Suprapubic skin (tissue), 4 donors: Measurements from ENCODE around the gene PTGIR. TPM values are rescaled to one million over a fixed set of nuclear protein-coding genes. Genes with fewer than 3 reads are reported as not detected.

Experiments used
- DNase-seq, 2 donors: peaks; one replicate each; pipeline ENCODE4 v3.0.0-alpha.2; 2019; ENCODE audit warnings: low spot score in 2 of 2
- H3K27ac ChIP-seq: fragments of 200-600 bp; sonication (generic); one replicate; pipeline ENCODE4 v1.5.1; 2019
- H3K27me3 ChIP-seq: fragments of 200-600 bp; sonication (generic); one replicate; pipeline ENCODE4 v1.5.1; 2019
- H3K36me3 ChIP-seq: fragments of 200-600 bp; sonication (generic); one replicate; pipeline ENCODE4 v1.5.1; 2019
- H3K4me1 ChIP-seq: fragments of 200-600 bp; sonication (generic); one replicate; pipeline ENCODE4 v1.5.1; 2019
- H3K4me3 ChIP-seq: fragments of 200-600 bp; sonication (generic); one replicate; pipeline ENCODE4 v1.5.1; 2019; ENCODE audit warnings: mild to moderate bottlenecking
- H3K9me3 ChIP-seq: fragments of 200-600 bp; sonication (generic); one replicate; pipeline ENCODE4 v1.5.1; 2019
- CTCF ChIP-seq, 2 donors: fragments of 200-600 bp in 1 of 2; fragments of 450-650 bp in 1 of 2; sonication (generic) in 1 of 2; IDR thresholded peaks; one replicate each; pipeline ENCODE4 v1.5.1; 2016 to 2019; ENCODE audit warnings: antibody characterized with exemption in 2 of 2, mild to moderate bottlenecking in 1 of 2, moderate library complexity in 1 of 2
- EP300 ChIP-seq: sonication (generic); formaldehyde crosslinking; IDR thresholded peaks from one replicate; pipeline ENCODE4 v1.6.1; 2017; ENCODE audit warnings: antibody characterized with exemption
- POLR2A ChIP-seq, 2 donors: fragments of 450-650 bp; IDR thresholded peaks; one replicate each; pipeline ENCODE4 v1.6.1; 2017; ENCODE audit warnings: antibody characterized with exemption in 2 of 2, mild to moderate bottlenecking in 2 of 2, moderate library complexity in 2 of 2
- POLR2AphosphoS5 ChIP-seq, 3 donors: sonication (generic); formaldehyde crosslinking; IDR thresholded peaks; one replicate each; pipeline ENCODE4 v1.6.1; 2017; ENCODE audit warnings: antibody characterized with exemption in 3 of 3
- WGBS: methylation state at CpG from one replicate; pipeline ENCODE4 v1.1.5; 2018; 5-methylcytosine and 5-hydroxymethylcytosine counted together
- total RNA-seq, 4 donors: library from RNA; depleted of rRNA; stranded (reverse); fragments of >200 nt; gene quantifications; one replicate each; pipeline ENCODE4 v1.1.0, GENCODE V29; 2016

PTGIR gene
- total RNA-seq, 4 donors from 2014 or later, result 0.57 to 6.7 (median 2.4) TPM

DNA sequence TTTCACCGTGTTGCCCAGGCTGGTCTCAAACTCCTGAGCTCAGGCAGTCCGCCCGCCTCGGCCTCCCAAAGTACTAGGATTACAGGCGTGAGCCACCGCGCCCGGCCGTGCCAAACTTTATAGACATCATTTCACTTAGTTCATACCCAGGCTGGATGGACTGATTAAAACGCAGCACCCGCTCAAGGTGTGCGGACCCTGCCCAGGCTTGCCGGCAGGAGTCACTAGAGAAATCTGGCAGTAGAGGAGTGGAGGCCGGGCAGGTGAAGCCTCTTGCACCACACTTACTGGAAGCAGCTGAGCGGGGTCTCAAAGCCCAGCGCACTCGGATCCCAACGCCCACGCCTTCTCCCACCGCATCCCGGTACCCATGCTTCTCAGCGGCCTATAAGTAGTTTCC lies 11.4 kb downstream of the PTGIR start:
- Histone ChIP-seq H3K4me1 (peaks cover 36% of the 10 kb centered on the region), H3K36me3 (peaks cover 24% of the 10 kb centered on the region), H3K4me3 (no peak overlapping the region), H3K27ac (no peak overlapping the region), H3K9me3 (no peaks in the 10 kb centered on the region), H3K27me3 (no peaks in the 10 kb centered on the region)
- TF ChIP-seq POLR2AphosphoS5 (IDR thresholded peaks at IDR 0.05), result no peak
- TF ChIP-seq POLR2A (IDR thresholded peaks at IDR 0.05), result no peak
- TF ChIP-seq CTCF (IDR thresholded peaks at IDR 0.05), result no peak
- TF ChIP-seq EP300, result no peak
- WGBS, result 85% methylated on average over 22 of the region's 22 CpGs
- DNase-seq, result peak; percentile 57 to 78

DNA sequence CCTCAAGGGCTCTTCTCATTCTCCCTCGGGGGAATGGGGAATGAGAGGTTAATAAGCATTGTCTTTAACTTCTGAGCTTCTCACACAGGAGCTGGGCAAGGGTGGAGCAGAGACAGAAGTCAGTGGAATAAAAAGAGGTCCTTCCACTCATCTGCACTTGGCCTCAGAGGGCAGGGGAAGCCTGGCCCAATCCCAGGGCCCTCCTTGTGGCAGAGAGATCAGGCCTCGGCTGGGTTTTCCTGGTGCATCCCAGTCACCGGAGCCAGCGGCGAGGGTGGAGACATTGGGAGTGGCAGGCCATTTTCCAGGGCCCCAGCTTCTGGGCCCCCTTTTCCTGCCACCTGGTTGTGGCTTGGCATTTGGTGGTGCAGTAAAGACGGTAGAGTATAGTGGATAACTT lies 13.1 kb downstream of the PTGIR start:
- peaks cover 31% of the 10 kb centered on the region for H3K4me1 ChIP-seq
- H3K4me3 ChIP-seq, result no peak overlapping the region
- no peaks in the 10 kb centered on the region for H3K9me3 ChIP-seq
- H3K27me3 ChIP-seq, result no peaks in the 10 kb centered on the region
- 44% methylated on average over 6 of the region's 6 CpGs for WGBS
- no peak overlapping the region for H3K27ac ChIP-seq
- no peak for TF ChIP-seq EP300
- TF ChIP-seq CTCF (IDR thresholded peaks at IDR 0.05), result no peak
- TF ChIP-seq POLR2AphosphoS5 (IDR thresholded peaks at IDR 0.05), result no peak
- TF ChIP-seq POLR2A (IDR thresholded peaks at IDR 0.05), result no peak
- DNase-seq, result no peak
- peaks cover 42% of the 10 kb centered on the region for H3K36me3 ChIP-seq

GRCh38 chr19:46610851-46611770 lies 13.8 kb downstream of the PTGIR start:
- no peaks in the 10 kb centered on the region for H3K9me3 ChIP-seq
- peaks cover 32% of the 10 kb centered on the region for H3K4me1 ChIP-seq
- 56% methylated on average over 17 of the region's 17 CpGs for WGBS
- H3K27me3 ChIP-seq, result no peaks in the 10 kb centered on the region
- no peak overlapping the region for H3K4me3 ChIP-seq
- H3K27ac ChIP-seq, result no peak overlapping the region
- peaks cover 47% of the 10 kb centered on the region for H3K36me3 ChIP-seq
- DNase-seq, result peak in 1 of 2 donors; percentile 65
- no peak for TF ChIP-seq POLR2AphosphoS5 (IDR thresholded peaks at IDR 0.05)
- TF ChIP-seq EP300, result no peak
- TF ChIP-seq CTCF (IDR thresholded peaks at IDR 0.05), result no peak
- TF ChIP-seq POLR2A (IDR thresholded peaks at IDR 0.05), result no peak

- H3K4me3 ChIP-seq, result no peak overlapping the region
- peaks cover 39% of the 10 kb centered on the region for H3K4me1 ChIP-seq
- no peak for TF ChIP-seq CTCF (IDR thresholded peaks at IDR 0.05)
- TF ChIP-seq POLR2A (IDR thresholded peaks at IDR 0.05), result no peak
- no peak for TF ChIP-seq POLR2AphosphoS5 (IDR thresholded peaks at IDR 0.05)
- TF ChIP-seq EP300, result no peak
- no peaks in the 10 kb centered on the region for H3K27me3 ChIP-seq
- no peak overlapping the region for H3K27ac ChIP-seq
- H3K9me3 ChIP-seq, result no peaks in the 10 kb centered on the region
- 58% methylated on average over 5 of the region's 5 CpGs for WGBS
- peaks cover 54% of the 10 kb centered on the region for H3K36me3 ChIP-seq
- DNase-seq, result peak in 1 of 2 donors; percentile 66
These were observed 14.5 kb downstream of the PTGIR start for GRCh38 chr19:46610413-46610775.
